BJ (cell line): ENCODE measurements around the gene C2CD2. TPM values are rescaled to one million over a fixed set of nuclear protein-coding genes. Genes with fewer than 3 reads are reported as not detected.
"Not testable (repeated sequence)": the region's sequence is repeated elsewhere in the genome, so short reads cannot be mapped to it uniquely, and the experiment has no call there.

ENCODE experiments used
- CTCF ChIA-PET: fragments of 350-600 bp; formaldehyde crosslinking; extraction: SDS; loops from one replicate; lab custom pipeline; 2021; ENCODE audit warnings: antibody characterized with exemption, inconsistent platforms; lab: Yijun Ruan, JAX
- POLR2A ChIA-PET: fragments of 300-600 bp; sonication (Branson Sonifier 250); formaldehyde crosslinking; extraction: SDS; loops from one replicate; lab custom pipeline; 2021; ENCODE audit warnings: antibody characterized with exemption; lab: Charles Lee
- DNase-seq: peaks from one replicate; pipeline ENCODE4 v3.0.0-alpha.2; 2011; ENCODE audit warnings: low read depth
- H3K27me3 ChIP-seq: 2 replicates; pipeline ENCODE4 v1.6.0; 2011; ENCODE audit warnings: low read length; ENCODE audit not compliant: control insufficient read depth, insufficient read depth
- H3K36me3 ChIP-seq: 2 replicates; pipeline ENCODE4 v1.5.1; 2011; ENCODE audit warnings: low read length; ENCODE audit not compliant: control insufficient read depth, insufficient read depth
- H3K4me3 ChIP-seq: 2 replicates; pipeline ENCODE4 v1.5.1; 2011; ENCODE audit warnings: low read depth, mild to moderate bottlenecking, control low read depth, low read length
- polyA plus RNA-seq: library from polyadenylated mRNA; depleted of rRNA; stranded (reverse); fragments of >200 nt; gene quantifications from 2 replicates; pipeline ENCODE4 v1.2.3, GENCODE V29; 2011
- TF ChIP-seq, protein P1 (sequence below): IDR thresholded peaks from 2 replicates; pipeline ENCODE4 v1.5.1; 2011; ENCODE audit warnings: low read depth, mild to moderate bottlenecking, control low read depth, inconsistent platforms, low read length, moderate library complexity; ENCODE audit not compliant: insufficient read depth

The C2CD2 gene
- polyA plus RNA-seq, 1 experiment, result 21.9 TPM

DNA sequence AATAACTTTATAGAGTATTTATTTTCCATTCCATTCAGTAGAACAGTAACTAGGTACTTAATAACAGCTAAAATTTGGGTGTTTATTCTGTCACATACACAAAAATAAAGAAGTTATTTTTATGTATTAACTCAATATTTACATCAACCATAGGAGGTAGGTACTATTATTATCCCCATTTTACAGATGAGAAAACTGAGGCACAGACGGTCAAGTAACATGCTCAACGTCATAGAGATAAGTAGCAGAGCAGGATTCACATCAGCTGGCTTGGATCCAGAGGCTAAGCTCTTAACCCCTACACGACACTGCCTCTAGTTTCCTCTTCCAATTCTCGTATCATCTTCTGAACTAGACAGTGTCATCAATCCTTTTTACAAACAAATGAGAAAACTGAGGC, 47.1 kb upstream of the C2CD2 start:
- H3K27me3 ChIP-seq, result no peaks in the 10 kb centered on the region
- no peaks in the 10 kb centered on the region; the same call in 1 of the 2 replicates for H3K36me3 ChIP-seq
- POLR2A ChIA-PET, result interaction anchor here (0.6 kb wide), 1 partner anchor 102 kb away, joined by 7 read pairs; no protein-coding TSS in a partner anchor
- DNase-seq, result no peak
- TF ChIP-seq, protein P1, sequence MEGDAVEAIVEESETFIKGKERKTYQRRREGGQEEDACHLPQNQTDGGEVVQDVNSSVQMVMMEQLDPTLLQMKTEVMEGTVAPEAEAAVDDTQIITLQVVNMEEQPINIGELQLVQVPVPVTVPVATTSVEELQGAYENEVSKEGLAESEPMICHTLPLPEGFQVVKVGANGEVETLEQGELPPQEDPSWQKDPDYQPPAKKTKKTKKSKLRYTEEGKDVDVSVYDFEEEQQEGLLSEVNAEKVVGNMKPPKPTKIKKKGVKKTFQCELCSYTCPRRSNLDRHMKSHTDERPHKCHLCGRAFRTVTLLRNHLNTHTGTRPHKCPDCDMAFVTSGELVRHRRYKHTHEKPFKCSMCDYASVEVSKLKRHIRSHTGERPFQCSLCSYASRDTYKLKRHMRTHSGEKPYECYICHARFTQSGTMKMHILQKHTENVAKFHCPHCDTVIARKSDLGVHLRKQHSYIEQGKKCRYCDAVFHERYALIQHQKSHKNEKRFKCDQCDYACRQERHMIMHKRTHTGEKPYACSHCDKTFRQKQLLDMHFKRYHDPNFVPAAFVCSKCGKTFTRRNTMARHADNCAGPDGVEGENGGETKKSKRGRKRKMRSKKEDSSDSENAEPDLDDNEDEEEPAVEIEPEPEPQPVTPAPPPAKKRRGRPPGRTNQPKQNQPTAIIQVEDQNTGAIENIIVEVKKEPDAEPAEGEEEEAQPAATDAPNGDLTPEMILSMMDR, result no peak
- no peak overlapping the region for H3K4me3 ChIP-seq
- CTCF ChIA-PET, result interaction anchor here (1.5 kb wide), 1 partner anchor 15 kb away, joined by 3 read pairs; no protein-coding TSS in a partner anchor

DNA sequence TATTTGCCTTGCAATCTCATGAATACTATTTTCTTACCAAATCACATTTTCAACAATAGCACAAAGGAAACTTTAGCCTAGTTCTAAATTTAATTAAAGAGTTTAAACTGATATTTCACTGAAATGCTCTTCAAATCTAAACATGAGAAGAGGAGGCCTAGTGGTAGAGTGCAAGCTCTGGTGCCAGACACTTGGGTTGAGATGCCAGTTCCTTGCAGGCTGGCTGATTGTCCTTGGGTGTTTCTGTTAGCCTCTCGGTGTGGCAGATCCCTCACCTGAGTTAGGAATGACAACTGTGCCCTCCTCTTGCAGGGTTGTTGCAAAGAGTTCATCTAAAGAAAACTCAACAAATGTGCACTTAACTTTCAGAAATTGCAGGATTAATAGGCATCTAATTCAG, 43.8 kb upstream of the C2CD2 start:
- ChIA-PET POLR2A (no interaction called here), CTCF (no interaction called here)
- TF ChIP-seq, protein P1, result no peak
- DNase-seq, result no peak
- no peak overlapping the region for H3K4me3 ChIP-seq
- H3K36me3 ChIP-seq, result no peaks in the 10 kb centered on the region; the same call in 1 of the 2 replicates
- H3K27me3 ChIP-seq, result no peaks in the 10 kb centered on the region

DNA sequence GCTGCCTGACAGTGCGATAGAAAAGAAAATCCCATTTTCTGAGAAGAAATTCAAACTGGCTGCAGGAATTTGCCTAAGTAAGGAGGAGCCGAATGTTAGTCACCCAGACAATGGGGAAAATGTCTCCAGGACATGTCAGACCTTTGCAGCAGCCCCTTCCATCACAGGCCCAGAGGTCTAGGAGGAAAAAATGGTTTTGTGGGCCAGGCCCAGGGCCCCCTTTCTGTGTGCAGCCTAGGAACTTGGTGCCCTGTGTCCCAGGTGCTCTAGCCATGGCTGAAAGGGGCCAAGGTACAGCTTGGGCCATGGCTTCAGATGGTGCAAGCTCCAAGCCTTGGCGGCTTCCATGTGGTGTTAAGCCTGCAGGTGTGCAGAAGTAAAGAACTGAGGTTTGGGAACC, 41.8 kb upstream of the C2CD2 start:
- Histone ChIP-seq H3K36me3 (peaks cover 5% of the 10 kb centered on the region), H3K4me3 (no peak overlapping the region), H3K27me3 (no peaks in the 10 kb centered on the region)
- ChIA-PET CTCF (no interaction called here), POLR2A (interaction anchor here (0.6 kb wide), 1 partner anchor 10 kb away, joined by 3 read pairs; no protein-coding TSS in a partner anchor)
- TF ChIP-seq, protein P1, result no peak
- no peak for DNase-seq

DNA sequence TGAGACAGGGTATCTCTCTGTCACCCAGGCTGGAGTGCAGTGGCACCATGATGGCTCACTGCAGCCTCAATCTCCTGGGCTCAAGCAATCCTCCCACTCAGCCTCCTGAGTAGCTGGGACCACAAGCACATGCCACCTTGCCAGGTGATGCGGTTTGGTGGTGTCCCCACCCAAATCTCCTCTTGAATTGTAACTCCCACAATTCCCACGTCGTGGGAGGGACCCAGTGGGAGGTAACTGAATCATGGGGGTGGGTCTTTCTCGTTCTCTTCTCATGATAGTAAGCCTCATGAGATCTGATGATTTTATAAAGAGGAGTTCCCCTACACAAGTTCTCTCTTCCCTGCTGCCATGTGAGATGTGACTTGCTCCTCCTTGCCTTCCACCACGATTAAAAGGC, 40.8 kb upstream of the C2CD2 start:
- not testable (repeated sequence) for DNase-seq, H3K36me3 ChIP-seq, H3K4me3 ChIP-seq, H3K27me3 ChIP-seq
- POLR2A ChIA-PET, result interaction anchor here (0.9 kb wide), 1 partner anchor 17 kb away, joined by 3 read pairs; no protein-coding TSS in a partner anchor
- CTCF ChIA-PET, result interaction anchor here (1.7 kb wide), 1 partner anchor 113 kb away, joined by 8 read pairs; no protein-coding TSS in a partner anchor

DNA sequence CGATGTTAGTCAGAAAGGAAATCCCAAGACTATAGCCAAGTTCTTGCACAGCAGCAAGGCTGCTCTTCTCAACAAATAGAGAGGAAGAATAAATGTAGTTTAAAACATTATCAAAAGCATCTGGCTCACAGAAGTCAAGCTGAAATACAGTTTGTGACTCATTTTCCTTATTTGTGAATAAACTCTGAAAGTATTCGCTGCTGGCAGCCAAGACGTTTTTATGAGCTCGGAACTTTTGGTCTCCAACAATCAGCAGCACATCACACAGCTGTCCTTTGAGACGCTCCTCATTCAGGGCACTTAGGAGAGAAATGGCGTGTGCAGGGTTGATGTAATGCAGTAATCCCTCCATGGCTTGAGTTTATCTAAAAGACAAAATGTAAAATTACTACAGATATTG, 39.9 kb upstream of the C2CD2 start:
- Histone ChIP-seq H3K36me3 (peaks cover 5% of the 10 kb centered on the region; the same call in 1 of the 2 replicates), H3K4me3 (no peak overlapping the region), H3K27me3 (no peaks in the 10 kb centered on the region)
- peak; percentile 81 for DNase-seq
- CTCF ChIA-PET, result interaction anchor here (1.7 kb wide), 1 partner anchor 114 kb away, joined by 8 read pairs; no protein-coding TSS in a partner anchor
- POLR2A ChIA-PET, result interaction anchor here (0.5 to 0.9 kb wide), 4 partner anchors 9 to 124 kb away, joined by 3 read pairs; no protein-coding TSS in a partner anchor
- TF ChIP-seq, protein P1, result no peak
